Nephron (organoid): ENCODE data around the gene FOXN3.
A peak's percentile ranks its signal among the peaks of the same experiment; 100 is the strongest.
"Not testable (repeated sequence)": the region's sequence is repeated elsewhere in the genome, so short reads cannot be mapped to it uniquely, and the experiment has no call there.

Experiments used
- H3K27ac Mint-ChIP-seq, 3 experiments: 2 replicates each; pipeline ENCODE4 v1.8.0; 2020; ENCODE audit warnings: mixed read lengths in 3 of 3, mild to moderate bottlenecking in 2 of 3, moderate library complexity in 1 of 3
- H3K27me3 Mint-ChIP-seq: 2 replicates; pipeline ENCODE4 v1.8.0; 2021; ENCODE audit warnings: low read depth, mild to moderate bottlenecking, moderate library complexity, mixed read lengths
- H3K36me3 Mint-ChIP-seq: 2 replicates; pipeline ENCODE4 v1.8.0; 2020; ENCODE audit warnings: low read depth, mixed read lengths
- H3K4me1 Mint-ChIP-seq: 2 replicates; pipeline ENCODE4 v1.8.0; 2020; ENCODE audit warnings: mixed read lengths
- H3K4me3 Mint-ChIP-seq, 3 experiments: 2 replicates each; pipeline ENCODE4 v1.8.0; 2020; ENCODE audit warnings: mild to moderate bottlenecking in 3 of 3, mixed read lengths in 3 of 3, moderate library complexity in 2 of 3
- H3K9me3 Mint-ChIP-seq: 2 replicates; pipeline ENCODE4 v1.8.0; 2020; ENCODE audit warnings: mixed read lengths
- CTCF ChIP-seq, 3 experiments: fragments of 200-600 bp; sonication (generic); IDR thresholded peaks; one replicate each; pipeline ENCODE4 v1.5.0; 2021; ENCODE audit warnings: antibody characterized with exemption in 3 of 3; ENCODE audit not compliant: unreplicated experiment in 3 of 3

The FOXN3 gene

GRCh38 chr14:89298056-89298834 is 118.8 kb downstream of the FOXN3 start:
- H3K27ac Mint-ChIP-seq, result no peak overlapping the region
- H3K36me3 Mint-ChIP-seq, result peaks cover 15% of the 10 kb centered on the region
- TF ChIP-seq CTCF (IDR thresholded peaks at IDR 0.05; ENCODE audit: unreplicated experiment in 3 of 3), result no peak
- H3K4me1 Mint-ChIP-seq, result peaks cover 34% of the 10 kb centered on the region
- no peaks in the 10 kb centered on the region for H3K27me3 Mint-ChIP-seq
- no peak overlapping the region for H3K4me3 Mint-ChIP-seq
- no peaks in the 10 kb centered on the region for H3K9me3 Mint-ChIP-seq

- Mint-ChIP-seq H3K4me3 (no peak overlapping the region), H3K9me3 (no peaks in the 10 kb centered on the region), H3K27me3 (no peaks in the 10 kb centered on the region), H3K4me1 (peaks cover 33% of the 10 kb centered on the region), H3K36me3 (peaks cover 21% of the 10 kb centered on the region), H3K27ac (no peak overlapping the region)
- no peak for TF ChIP-seq CTCF (IDR thresholded peaks at IDR 0.05; ENCODE audit: unreplicated experiment in 3 of 3)
These were observed 120.7 kb downstream of the FOXN3 start for GRCh38 chr14:89296281-89296745.

GRCh38 chr14:89294872-89295271 is 122.2 kb downstream of the FOXN3 start:
- H3K27ac Mint-ChIP-seq, result no peak overlapping the region
- TF ChIP-seq CTCF (IDR thresholded peaks at IDR 0.05; ENCODE audit: unreplicated experiment in 3 of 3), result no peak
- peaks cover 20% of the 10 kb centered on the region for H3K36me3 Mint-ChIP-seq
- H3K4me1 Mint-ChIP-seq, result peaks cover 32% of the 10 kb centered on the region
- no peaks in the 10 kb centered on the region for H3K27me3 Mint-ChIP-seq
- no peak overlapping the region for H3K4me3 Mint-ChIP-seq
- no peaks in the 10 kb centered on the region for H3K9me3 Mint-ChIP-seq

- not testable (repeated sequence) for H3K4me3 Mint-ChIP-seq, H3K27ac Mint-ChIP-seq, H3K9me3 Mint-ChIP-seq, H3K27me3 Mint-ChIP-seq
- Mint-ChIP-seq H3K36me3 (peaks cover 16% of the 10 kb centered on the region), H3K4me1 (peaks cover 28% of the 10 kb centered on the region)
These were observed 122.6 kb downstream of the FOXN3 start for GRCh38 chr14:89294469-89294868.

GRCh38 chr14:89294060-89294459 is 123.0 kb downstream of the FOXN3 start:
- Mint-ChIP-seq H3K27me3 (no peaks in the 10 kb centered on the region), H3K27ac (no peak overlapping the region), H3K4me3 (no peak overlapping the region), H3K9me3 (no peaks in the 10 kb centered on the region), H3K36me3 (peaks cover 14% of the 10 kb centered on the region), H3K4me1 (peaks cover 27% of the 10 kb centered on the region)
- no peak for TF ChIP-seq CTCF (IDR thresholded peaks at IDR 0.05; ENCODE audit: unreplicated experiment in 3 of 3)

- Mint-ChIP-seq H3K27ac (peak overlapping the region in 2 of 3 experiments; percentile 4 to 40), H3K27me3 (no peaks in the 10 kb centered on the region), H3K36me3 (peaks cover 10% of the 10 kb centered on the region), H3K4me1 (peaks cover 27% of the 10 kb centered on the region), H3K4me3 (no peak overlapping the region), H3K9me3 (no peaks in the 10 kb centered on the region)
- no peak for TF ChIP-seq CTCF (IDR thresholded peaks at IDR 0.05; ENCODE audit: unreplicated experiment in 3 of 3)
These were observed 123.6 kb downstream of the FOXN3 start for GRCh38 chr14:89293314-89293916.
